ENCODE measurements around the gene PHOSPHO2.

The PHOSPHO2 gene

GRCh38 chr2:169694113-169694893, at the start of gene PHOSPHO2, which contains the start of gene CFAP210:
PHOSPHO2 (plus strand) TSS chr2:169694469; CDS start chr2:169700972, 6,503 bp downstream.
CFAP210 (minus strand) TSS chr2:169694405; CDS start chr2:169694327, 78 bp downstream.
- ChIA-PET POLR2A (interaction anchor here (0.9 to 1.8 kb wide), 4 partner anchors 33 to 110 kb away, joined by 3 to 6 read pairs (median 4); partner anchors contain the start of gene PPIG), CTCF (no interaction called here)
- H3K4me3 ChIP-seq (ENCODE audit: low read depth, low read length), result peak within 1 kb of the TSS; percentile 87
- H3K9me3 ChIP-seq (ENCODE audit: control insufficient read depth, insufficient read depth, low read depth, low read length), result no peaks in the 10 kb centered on the region
- peak within 1 kb of the TSS; percentile 63 for H3K27ac ChIP-seq (ENCODE audit: extremely low read depth, low read depth, low read length)
- H3K36me3 ChIP-seq (ENCODE audit: control insufficient read depth in 2 of 2, insufficient read depth in 1 of 2, low read length in 2 of 2), result peaks cover 8 to 15% of the 10 kb centered on the region in 2 experiments; a peak in 2 of 3 replicates
- H3K4me1 ChIP-seq (ENCODE audit: control insufficient read depth, insufficient read depth, low read length), result no peaks in the 10 kb centered on the region; the same call in 1 of the 2 replicates
- TF ChIP-seq ZNF488 (tag by site-specific recombination; IDR thresholded peaks at IDR 0.05) (no peak), GLIS2 (tag by site-specific recombination; IDR thresholded peaks at IDR 0.05) (peak; percentile 84), ZNF692 (tag by site-specific recombination; IDR thresholded peaks at IDR 0.05) (peak; percentile 26; the same call in 1 of the 2 replicates), ZNF18 (tag by site-specific recombination; IDR thresholded peaks at IDR 0.05) (peak; percentile 72; the same call in 1 of the 2 replicates), EGR2 (tag by site-specific recombination; IDR thresholded peaks at IDR 0.05; ENCODE audit: low read depth) (0 out of 2 replicates have a peak, but pooled peaks have one; percentile 30), ZNF561 (tag by site-specific recombination; IDR thresholded peaks at IDR 0.05; ENCODE audit: borderline replicate concordance) (peak; percentile 84; the same call in 1 of the 2 replicates), ZNF600 (tag by site-specific recombination; IDR thresholded peaks at IDR 0.05) (no peak), SETDB1 (IDR thresholded peaks at IDR 0.05; ENCODE audit: insufficient read length, low read length) (no peak), ZNF394 (tag by site-specific recombination; IDR thresholded peaks at IDR 0.05; ENCODE audit: borderline replicate concordance) (peak; percentile 58; the same call in 1 of the 2 replicates), ZNF114 (tag by site-specific recombination; IDR thresholded peaks at IDR 0.05) (no peak), KLF1 (tag by site-specific recombination; IDR thresholded peaks at IDR 0.05) (peak; percentile 68), PRDM4 (tag by site-specific recombination; IDR thresholded peaks at IDR 0.05) (0 out of 2 replicates have a peak, but pooled peaks have one; percentile 14), REST (tag by site-specific recombination; IDR thresholded peaks at IDR 0.05) (peak; percentile 26; the same call in 1 of the 2 replicates), ZNF341 (tag by site-specific recombination; IDR thresholded peaks at IDR 0.05; ENCODE audit: low read depth) (peak; percentile 80)
- TF ChIP-seq, protein P1, sequence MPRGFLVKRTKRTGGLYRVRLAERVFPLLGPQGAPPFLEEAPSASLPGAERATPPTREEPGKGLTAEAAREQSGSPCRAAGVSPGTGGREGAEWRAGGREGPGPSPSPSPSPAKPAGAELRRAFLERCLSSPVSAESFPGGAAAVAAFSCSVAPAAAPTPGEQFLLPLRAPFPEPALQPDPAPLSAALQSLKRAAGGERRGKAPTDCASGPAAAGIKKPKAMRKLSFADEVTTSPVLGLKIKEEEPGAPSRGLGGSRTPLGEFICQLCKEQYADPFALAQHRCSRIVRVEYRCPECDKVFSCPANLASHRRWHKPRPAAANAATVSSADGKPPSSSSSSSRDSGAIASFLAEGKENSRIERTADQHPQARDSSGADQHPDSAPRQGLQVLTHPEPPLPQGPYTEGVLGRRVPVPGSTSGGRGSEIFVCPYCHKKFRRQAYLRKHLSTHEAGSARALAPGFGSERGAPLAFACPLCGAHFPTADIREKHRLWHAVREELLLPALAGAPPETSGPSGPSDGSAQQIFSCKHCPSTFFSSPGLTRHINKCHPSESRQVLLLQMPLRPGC (tag by site-specific recombination; IDR thresholded peaks at IDR 0.05), result 0 out of 2 replicates have a peak, but pooled peaks have one; percentile 14
- TF ChIP-seq, protein P2, sequence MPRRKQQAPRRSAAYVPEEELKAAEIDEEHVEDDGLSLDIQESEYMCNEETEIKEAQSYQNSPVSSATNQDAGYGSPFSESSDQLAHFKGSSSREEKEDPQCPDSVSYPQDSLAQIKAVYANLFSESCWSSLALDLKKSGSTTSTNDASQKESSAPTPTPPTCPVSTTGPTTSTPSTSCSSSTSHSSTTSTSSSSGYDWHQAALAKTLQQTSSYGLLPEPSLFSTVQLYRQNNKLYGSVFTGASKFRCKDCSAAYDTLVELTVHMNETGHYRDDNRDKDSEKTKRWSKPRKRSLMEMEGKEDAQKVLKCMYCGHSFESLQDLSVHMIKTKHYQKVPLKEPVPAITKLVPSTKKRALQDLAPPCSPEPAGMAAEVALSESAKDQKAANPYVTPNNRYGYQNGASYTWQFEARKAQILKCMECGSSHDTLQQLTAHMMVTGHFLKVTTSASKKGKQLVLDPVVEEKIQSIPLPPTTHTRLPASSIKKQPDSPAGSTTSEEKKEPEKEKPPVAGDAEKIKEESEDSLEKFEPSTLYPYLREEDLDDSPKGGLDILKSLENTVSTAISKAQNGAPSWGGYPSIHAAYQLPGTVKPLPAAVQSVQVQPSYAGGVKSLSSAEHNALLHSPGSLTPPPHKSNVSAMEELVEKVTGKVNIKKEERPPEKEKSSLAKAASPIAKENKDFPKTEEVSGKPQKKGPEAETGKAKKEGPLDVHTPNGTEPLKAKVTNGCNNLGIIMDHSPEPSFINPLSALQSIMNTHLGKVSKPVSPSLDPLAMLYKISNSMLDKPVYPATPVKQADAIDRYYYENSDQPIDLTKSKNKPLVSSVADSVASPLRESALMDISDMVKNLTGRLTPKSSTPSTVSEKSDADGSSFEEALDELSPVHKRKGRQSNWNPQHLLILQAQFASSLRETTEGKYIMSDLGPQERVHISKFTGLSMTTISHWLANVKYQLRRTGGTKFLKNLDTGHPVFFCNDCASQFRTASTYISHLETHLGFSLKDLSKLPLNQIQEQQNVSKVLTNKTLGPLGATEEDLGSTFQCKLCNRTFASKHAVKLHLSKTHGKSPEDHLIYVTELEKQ (tag by site-specific recombination; IDR thresholded peaks at IDR 0.05; ENCODE audit: borderline replicate concordance), result no peak

All from HEK293 (cell line).